Measurements from ENCODE around the gene ATXN3L.
"Not testable (repeated sequence)": the region's sequence is repeated elsewhere in the genome, so short reads cannot be mapped to it uniquely, and the experiment has no call there.

ATXN3L gene

DNA sequence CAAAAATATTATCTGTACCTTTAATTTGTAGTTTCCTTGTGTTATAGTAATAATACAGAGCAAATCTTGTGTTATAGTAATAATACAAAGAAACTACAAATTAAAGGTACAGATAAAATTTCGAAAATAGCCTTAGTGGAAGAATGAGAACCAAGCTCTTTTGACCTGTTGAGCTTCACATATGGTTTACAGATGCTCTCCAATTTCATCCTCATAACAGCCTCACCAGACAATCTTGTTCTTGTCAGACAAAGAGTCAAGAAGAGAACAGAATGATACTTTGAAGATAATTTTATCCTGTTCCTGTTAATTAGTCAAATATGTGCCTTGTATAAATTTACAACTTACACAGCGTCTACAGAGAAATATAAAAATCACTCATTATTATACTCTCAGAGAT, 12.8 kb downstream of the ATXN3L start:
- no peak for DNase-seq (ENCODE audit: low read depth in 4 of 4, low spot score in 1 of 4)

GRCh38 chrX:13305108-13305507, 14.7 kb downstream of the ATXN3L start:
- no peak for DNase-seq (ENCODE audit: low read depth in 4 of 4, low spot score in 1 of 4)

DNA sequence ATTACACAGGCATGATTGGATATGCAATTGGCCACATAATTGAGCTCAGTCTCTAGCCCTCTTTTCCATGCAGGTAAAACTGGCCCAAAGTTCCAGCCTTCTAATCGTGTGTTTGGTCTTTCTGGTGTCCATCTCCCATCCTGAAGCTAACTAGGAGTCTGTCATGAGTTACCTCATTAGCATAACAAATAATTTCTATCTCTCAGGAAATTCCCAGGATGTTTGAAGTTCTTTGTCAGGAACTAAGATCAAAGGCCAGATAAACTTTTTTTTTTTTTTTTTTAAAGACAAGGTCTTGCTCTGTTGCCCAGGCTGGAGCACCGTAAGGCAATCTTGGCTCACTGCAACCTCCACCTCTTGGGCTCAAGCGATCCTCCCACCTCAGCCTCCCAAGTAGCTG, 15.8 kb downstream of the ATXN3L start:
- no peak for DNase-seq (ENCODE audit: low read depth in 4 of 4, low spot score in 1 of 4)

GRCh38 chrX:13303248-13303647, 16.6 kb downstream of the ATXN3L start:
- not testable (repeated sequence) for DNase-seq (ENCODE audit: low read depth in 4 of 4, low spot score in 1 of 4)

GRCh38 chrX:13298836-13299235, 21.0 kb downstream of the ATXN3L start:
- DNase-seq (ENCODE audit: low read depth in 4 of 4, low spot score in 1 of 4), result no peak

GRCh38 chrX:13295841-13296240, 24.0 kb downstream of the ATXN3L start:
- DNase-seq (ENCODE audit: low read depth in 4 of 4, low spot score in 1 of 4), result no peak

GRCh38 chrX:13293700-13294099, 26.2 kb downstream of the ATXN3L start:
- DNase-seq (ENCODE audit: low read depth in 4 of 4, low spot score in 1 of 4), result no peak

DNA sequence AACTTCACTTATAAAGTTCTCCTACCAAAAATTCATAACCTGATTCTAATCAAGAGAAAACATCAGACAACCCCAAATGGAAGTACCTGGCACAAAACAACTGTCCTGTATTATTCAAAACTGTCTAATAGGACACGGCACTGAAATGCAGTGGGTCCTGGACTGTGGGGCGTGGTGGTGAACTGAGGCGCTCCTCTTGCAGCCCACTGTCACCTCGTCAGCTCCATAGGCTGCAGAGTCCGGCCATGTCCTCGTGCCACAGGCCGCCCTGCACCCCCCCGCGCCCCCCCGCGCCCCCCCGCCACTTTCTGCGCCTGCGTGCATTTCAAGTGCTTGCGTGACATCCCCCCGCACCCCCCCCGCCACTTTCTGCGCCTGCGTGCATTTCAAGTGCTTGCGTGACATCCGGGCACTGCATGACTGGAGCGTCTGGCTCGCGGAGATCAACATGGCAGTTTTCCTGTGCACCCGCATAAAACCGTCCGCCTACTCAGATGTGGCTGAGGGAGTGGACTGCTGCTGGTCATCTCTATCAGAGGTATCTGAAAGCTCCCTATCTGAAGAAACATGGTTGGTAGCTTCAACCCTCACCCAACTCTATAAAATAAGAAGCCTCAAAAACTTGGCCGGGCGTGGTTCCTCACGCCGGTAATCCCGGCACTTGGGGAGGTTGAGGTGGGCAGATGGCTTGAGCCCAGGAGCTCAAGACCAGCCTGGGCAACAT, 28.8 kb downstream of the ATXN3L start:
- DNase-seq (ENCODE audit: low read depth in 4 of 4, low spot score in 1 of 4), result no peak

DNA sequence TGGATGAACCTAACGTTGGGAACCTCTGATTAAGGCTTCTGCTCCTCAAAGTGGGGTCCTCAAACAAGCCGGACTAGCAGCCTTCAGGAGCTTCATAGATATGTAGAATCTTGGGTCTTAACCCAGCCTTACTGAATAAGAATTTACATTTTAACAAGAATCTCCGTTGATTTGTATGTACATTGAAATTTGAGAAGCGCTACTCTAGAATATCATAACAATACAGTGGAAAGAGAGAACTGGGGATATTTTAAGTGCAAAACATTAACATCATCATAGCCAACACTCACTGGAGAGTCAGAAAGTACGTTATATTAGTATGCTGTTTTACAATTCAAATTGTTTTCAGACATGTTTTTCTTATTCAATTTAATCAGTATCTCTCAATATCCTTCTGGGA, 31.2 kb downstream of the ATXN3L start:
- no peak for DNase-seq (ENCODE audit: low read depth in 4 of 4, low spot score in 1 of 4)

- DNase-seq (ENCODE audit: low read depth in 4 of 4, low spot score in 1 of 4), result no peak
Observed at GRCh38 chrX:13287816-13288215, 32.0 kb downstream of the ATXN3L start.

GRCh38 chrX:13285693-13286092, 34.2 kb downstream of the ATXN3L start:
- DNase-seq (ENCODE audit: low read depth in 4 of 4, low spot score in 1 of 4), result no peak

DNA sequence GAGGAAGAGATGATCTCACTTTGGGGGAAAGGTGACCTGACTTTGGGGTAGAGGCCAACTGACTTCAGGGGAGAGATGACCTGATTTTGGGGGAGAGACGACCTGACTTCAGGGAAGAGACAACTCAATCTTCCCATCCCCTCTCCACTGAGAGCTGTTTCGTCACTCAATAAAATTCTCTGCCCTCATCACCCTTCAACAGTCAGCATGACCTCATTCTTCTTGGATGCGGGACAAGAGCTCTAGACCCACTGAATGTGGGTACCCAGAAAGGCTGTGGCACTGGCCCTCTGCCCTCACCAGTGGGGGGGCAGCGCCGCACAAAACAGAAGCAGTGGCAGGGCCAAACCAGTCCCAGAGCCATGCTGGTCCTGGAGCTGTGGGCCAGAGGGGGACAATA, 34.6 kb downstream of the ATXN3L start:
- no peak for DNase-seq (ENCODE audit: low read depth in 4 of 4, low spot score in 1 of 4)

GRCh38 chrX:13284570-13284969, 35.3 kb downstream of the ATXN3L start:
- DNase-seq (ENCODE audit: low read depth in 4 of 4, low spot score in 1 of 4), result no peak

- no peak for DNase-seq (ENCODE audit: low read depth in 4 of 4, low spot score in 1 of 4)
Observed at GRCh38 chrX:13283950-13284546, 35.8 kb downstream of the ATXN3L start.

GRCh38 chrX:13283512-13283911, 36.3 kb downstream of the ATXN3L start:
- no peak for DNase-seq (ENCODE audit: low read depth in 4 of 4, low spot score in 1 of 4)

DNA sequence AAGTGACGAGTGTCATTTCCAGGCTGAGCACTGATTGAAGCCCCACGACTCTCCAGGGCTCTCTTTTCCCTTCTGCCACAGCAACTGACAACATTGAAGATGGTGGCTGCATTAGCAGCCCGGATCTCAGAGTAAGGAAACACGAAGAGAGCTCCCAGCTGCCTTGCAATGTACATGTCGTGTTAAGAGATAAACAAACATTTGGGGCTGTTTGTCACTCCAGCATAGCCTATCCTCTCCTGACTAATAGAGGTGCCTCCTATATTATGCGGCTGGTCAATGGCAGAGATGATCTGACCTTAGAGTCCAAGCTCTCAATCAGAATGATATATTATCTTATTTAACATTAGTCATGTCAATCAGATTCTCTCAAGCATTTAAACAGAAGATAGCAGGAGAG, 38.6 kb downstream of the ATXN3L start:
- DNase-seq (ENCODE audit: low read depth in 4 of 4, low spot score in 1 of 4), result no peak

GRCh38 chrX:13279279-13280018, 40.4 kb downstream of the ATXN3L start:
- no peak for DNase-seq (ENCODE audit: low read depth in 4 of 4, low spot score in 1 of 4)

GRCh38 chrX:13277539-13277938, 42.3 kb downstream of the ATXN3L start:
- DNase-seq (ENCODE audit: low read depth in 4 of 4, low spot score in 1 of 4), result no peak

GRCh38 chrX:13276991-13277390, 42.9 kb downstream of the ATXN3L start:
- DNase-seq (ENCODE audit: low read depth in 4 of 4, low spot score in 1 of 4), result no peak

GRCh38 chrX:13275031-13275430, 44.8 kb downstream of the ATXN3L start:
- DNase-seq (ENCODE audit: low read depth in 4 of 4, low spot score in 1 of 4), result no peak

- DNase-seq (ENCODE audit: low read depth in 4 of 4, low spot score in 1 of 4), result no peak
Observed at GRCh38 chrX:13272426-13272825, 47.4 kb downstream of the ATXN3L start.

DNA sequence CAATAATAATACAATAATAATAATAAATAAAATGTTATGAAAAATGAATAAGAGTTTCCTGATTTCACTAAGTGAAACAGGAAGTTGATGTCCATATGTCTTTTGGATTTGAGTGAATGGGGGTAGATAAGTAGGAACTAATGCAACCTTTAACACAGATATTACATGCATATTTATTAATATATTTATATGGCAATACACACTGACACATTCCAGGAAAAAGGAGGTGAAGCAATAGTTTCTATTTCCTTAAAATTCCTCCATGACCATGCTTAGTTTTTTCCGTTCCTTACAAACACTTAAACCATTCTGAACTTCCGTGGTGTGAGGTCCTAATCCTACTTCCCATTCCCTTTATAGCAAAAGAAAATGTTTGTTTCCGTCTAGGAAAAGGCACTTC, 48.3 kb downstream of the ATXN3L start:
- DNase-seq (ENCODE audit: low read depth in 4 of 4, low spot score in 1 of 4), result no peak

Measured in stimulated activated CD4-positive, alpha-beta T cell treated with anti-CD3 and anti-CD28 coated beads, Interleukin-1b, Interleukin-23, amount 100 ng/mL, for 24 hours (primary cell).